ENCODE results near the gene LZTR1.

Gene LZTR1

DNA sequence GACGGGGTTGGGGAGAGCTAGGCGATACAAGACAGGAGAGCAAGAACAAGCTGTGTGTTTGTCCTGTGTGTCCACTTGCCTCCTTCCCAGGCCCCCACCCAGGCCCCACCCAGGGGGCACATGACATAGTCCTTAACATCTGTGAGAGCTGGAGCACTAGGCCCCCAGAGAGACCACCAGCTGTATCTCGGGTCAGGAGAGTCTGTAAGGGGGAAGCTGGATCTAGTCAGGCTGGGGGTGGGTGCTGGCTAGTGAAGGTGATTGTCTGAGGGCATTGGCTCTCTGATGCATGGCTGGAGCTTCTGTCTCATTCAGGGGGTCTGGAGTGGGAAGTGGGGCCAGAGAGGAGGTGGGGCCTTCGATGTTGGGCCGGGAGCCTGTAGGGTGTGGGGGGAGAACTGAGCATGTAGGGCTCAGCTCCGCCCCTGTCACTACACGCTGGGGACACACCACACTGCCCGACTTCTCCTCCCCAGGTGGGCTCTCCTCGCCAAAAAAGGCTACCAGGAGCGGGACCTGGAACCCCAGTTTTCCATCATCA is 33.4 kb downstream of the LZTR1 start:
- DNase-seq (ENCODE audit: low spot score): no peak

DNA sequence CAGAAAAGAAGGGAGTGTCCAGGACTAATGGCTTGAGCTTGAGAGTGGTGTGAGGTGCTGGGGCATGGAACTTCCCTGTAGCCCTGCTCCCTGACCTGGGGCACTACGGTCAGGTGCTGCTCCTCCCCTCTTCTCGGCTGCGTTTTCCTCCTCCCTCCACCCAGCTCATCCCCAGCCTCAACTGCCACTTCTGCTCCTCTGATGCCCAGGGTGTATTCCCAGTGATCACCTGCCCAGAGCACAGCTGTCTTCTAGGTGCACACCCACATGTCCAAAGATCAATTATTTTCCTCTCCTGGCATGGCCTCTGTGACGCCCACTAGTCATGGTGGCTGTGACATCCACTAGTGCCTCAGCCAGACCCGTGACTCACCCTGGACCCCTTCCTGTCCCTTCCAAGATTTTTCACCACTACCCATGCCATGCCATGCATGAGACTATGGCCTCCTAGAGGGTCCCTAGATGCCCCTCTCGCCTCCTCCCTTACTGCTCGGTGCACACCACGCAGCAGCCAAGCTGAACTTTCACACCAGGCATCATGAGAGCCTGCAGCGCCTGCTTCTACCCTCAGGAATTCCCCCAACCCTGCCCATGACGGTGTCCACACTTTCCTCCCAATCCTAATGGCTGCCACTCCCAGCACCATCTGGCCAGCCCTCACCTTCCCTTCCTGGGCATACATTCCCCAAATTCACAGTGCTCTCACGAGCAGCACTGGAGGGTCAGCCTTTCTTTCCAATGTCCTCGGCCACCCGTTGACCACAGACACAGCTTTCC is 34.7 kb downstream of the LZTR1 start:
- DNase-seq (ENCODE audit: low spot score): no peak

DNA sequence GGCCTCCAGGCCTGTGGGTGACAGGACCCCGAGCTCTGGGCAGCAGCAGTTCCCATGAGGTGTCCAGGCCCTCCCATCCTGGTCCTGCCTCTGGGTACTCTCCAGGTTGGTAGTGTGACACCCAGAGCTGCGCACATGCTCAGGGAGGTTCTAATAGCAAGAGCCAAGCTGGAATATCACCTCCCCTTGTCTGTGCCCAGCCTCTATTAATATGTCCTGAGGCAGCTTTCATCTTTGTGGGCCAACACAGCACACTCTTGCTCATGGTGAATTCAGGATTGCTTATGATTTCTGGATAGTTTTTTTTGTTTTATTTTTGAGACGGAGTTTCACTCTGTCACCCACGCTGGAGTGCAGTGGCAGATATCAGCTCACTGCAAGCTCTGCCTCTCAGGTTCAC is 36.2 kb downstream of the LZTR1 start:
- no peak for DNase-seq (ENCODE audit: low spot score)

GRCh38 chr22:21020802-21021429 is 38.8 kb downstream of the LZTR1 start:
- no peak for DNase-seq (ENCODE audit: low spot score)

DNA sequence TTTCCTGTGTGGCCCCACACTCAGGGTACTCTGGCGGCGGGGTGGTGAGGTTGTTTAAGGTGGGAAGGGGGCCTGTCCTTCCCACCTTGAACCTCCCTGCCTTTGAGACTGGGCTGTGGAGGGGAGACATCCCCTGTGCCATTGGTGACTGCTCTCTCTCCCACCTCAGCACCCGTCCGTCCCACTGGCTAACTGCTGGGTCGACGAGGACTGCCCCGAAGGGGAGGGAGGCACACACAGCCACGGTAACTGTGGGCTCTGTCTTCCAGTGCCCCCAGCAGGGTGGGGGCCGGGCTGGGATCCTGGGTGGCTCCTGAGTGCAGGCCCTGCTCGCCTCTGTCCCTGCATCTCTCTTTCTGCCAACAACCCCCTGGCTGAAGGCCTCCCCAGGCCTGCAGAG is 40.4 kb downstream of the LZTR1 start:
- no peak for DNase-seq (ENCODE audit: low spot score)

GRCh38 chr22:21022955-21023614 is 41.0 kb downstream of the LZTR1 start:
- no peak for DNase-seq (ENCODE audit: low spot score)

DNA sequence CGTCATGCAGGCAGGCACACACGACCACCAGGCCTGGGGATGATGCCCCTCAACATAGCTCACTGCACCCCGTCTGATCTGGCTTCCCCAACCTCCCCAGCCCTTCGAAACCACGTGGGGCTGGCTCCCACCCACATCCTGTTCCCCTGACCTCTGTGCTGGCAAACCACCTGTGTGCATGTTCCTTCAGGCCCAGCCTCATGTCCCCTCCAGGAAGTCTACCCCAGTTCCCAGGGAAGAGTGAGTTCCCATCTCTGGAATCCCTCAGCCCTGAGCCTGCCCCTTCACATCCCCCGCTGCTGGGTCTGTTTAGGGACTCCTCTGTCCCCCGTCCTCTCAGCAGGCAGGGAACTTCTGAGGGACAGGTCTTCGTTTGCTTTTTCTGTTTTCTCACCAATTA is 43.2 kb downstream of the LZTR1 start:
- no peak for DNase-seq (ENCODE audit: low spot score)

DNA sequence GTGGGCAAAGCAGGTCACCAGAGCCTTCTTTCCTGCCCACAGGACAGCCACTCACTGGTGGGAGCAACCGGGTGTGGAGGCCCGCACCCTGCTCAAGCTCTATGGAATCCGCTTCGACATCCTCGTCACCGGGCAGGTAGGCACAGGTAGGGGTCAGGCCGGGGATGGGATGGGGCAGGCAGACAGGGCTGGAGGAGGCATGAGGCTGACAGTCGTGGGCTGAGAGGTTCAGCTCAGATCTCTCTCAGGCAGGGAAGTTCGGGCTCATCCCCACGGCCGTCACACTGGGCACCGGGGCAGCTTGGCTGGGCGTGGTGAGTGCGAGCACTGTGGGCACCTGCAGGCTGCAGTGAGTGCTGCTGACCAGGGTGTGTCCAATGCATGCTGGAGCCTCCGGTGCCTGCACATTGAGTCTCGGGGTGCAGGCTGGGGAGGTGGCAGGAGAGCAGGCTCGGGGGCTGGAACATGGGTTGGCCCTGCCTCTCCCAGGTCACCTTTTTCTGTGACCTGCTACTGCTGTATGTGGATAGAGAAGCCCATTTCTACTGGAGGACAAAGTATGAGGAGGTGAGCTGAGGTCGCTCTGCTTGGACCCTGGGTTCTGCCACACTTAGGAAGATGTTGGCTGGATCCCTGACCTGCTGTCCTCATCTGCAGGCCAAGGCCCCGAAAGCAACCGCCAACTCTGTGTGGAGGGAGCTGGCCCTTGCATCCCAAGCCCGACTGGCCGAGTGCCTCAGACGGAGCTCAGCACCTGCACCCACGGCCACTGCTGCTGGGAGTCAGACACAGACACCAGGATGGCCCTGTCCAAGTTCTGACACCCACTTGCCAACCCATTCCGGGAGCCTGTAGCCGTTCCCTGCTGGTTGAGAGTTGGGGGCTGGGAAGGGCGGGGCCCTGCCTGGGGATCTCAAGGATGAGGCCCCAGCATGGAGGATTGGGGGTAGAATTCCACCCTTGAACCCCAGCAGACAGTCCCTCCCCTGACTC is 44.0 kb downstream of the LZTR1 start:
- DNase-seq (ENCODE audit: low spot score): no peak

GRCh38 chr22:21026783-21027692 is 44.9 kb downstream of the LZTR1 start:
- no peak for DNase-seq (ENCODE audit: low spot score)

DNA sequence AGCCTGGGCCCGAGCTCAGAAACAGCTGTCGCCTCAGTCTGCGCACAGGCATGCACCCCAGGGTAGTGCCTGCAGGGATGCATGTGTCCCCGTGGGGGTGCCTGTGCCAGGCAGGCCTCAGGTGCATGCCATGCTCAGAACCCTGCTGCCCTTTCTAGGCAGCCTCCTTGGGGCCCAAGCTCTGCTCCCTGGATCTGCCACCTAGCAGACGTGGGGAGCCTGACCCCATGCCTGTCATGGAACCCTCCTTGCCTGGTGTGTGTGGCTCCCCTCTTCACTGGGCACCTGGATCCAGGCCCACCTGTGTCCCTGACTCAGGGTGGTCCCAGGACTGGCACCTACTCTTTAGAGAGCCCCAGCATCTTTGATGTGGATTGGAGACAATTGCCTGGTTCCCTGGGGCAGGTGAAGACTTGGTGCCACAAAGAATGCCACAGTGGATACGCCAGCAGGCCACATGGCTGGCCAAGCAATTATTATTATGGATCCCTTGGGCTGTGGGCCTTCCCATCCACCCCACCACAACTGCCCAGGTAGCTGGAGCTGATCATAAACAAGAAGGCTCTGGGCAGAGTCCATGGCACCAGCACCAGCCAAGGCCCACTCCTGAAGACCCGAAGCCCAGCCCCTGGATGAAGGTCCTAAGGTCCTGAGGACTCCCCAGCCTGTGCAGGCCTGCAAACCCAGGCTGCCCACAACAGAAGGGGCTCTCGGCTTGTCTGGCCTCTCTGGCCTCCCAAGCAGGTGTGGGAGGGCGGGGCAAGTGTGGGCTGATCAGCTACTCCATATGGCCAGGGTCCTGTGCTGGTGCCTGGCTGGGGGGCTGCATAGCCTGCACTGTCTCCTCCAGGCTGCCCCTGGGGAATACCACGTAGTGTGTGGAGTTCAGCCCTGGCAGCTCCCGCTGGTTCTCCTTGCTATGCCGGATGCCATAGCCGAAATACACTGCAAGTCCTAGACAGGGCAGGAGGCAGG is 46.5 kb downstream of the LZTR1 start:
- no peak for DNase-seq (ENCODE audit: low spot score)

DNA sequence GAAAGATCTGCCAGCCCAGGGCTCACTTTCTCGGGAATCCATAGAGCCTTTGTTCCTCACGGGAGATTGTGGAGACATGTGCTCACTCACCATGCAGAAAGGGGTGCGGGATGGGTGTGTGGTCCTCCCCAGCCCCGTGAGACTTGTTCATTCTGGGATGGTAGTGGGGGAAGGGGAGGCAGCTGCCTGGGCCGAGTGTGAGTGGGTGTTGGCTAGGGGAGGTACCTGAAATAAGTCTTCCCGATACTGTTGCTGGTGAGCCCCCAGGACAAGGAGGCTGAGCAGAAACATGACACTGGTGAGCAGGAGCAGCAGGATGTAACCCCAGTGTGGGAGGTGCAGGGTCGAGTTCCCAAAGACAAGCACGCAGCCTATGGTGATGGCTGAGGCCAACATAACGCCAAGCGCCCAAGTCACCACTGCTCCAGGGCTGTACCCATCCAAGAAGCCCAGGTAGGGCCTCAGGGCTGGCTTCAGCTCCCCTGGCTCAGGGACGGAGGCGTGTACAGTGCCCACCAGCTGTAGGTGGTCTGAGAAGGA is 47.5 kb downstream of the LZTR1 start:
- no peak for DNase-seq (ENCODE audit: low spot score)

DNA sequence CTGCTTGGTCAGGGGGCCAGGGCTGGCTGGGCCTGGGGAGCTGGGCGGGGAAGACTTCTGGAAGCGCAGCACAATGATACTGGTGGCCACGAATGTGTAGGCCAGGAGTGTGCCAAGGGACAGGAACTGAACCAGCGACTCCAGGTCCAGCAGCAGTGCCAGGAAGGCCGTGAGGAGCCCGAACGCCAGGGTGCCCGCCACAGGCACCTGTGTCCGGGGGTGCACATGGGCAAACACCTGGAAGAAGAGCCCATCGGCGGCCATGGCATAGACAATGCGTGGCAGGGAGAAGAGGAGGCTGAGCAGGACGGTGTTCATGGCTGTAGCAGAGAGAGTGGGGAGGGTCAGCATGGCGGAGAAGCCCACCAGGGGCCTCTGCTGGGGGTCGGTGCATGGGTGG is 47.9 kb downstream of the LZTR1 start:
- no peak for DNase-seq (ENCODE audit: low spot score)

- no peak for DNase-seq (ENCODE audit: low spot score)
Observed at GRCh38 chr22:21030621-21031544, 48.8 kb downstream of the LZTR1 start.

GRCh38 chr22:21031545-21032036 is 49.5 kb downstream of the LZTR1 start:
- no peak for DNase-seq (ENCODE audit: low spot score)

DNA sequence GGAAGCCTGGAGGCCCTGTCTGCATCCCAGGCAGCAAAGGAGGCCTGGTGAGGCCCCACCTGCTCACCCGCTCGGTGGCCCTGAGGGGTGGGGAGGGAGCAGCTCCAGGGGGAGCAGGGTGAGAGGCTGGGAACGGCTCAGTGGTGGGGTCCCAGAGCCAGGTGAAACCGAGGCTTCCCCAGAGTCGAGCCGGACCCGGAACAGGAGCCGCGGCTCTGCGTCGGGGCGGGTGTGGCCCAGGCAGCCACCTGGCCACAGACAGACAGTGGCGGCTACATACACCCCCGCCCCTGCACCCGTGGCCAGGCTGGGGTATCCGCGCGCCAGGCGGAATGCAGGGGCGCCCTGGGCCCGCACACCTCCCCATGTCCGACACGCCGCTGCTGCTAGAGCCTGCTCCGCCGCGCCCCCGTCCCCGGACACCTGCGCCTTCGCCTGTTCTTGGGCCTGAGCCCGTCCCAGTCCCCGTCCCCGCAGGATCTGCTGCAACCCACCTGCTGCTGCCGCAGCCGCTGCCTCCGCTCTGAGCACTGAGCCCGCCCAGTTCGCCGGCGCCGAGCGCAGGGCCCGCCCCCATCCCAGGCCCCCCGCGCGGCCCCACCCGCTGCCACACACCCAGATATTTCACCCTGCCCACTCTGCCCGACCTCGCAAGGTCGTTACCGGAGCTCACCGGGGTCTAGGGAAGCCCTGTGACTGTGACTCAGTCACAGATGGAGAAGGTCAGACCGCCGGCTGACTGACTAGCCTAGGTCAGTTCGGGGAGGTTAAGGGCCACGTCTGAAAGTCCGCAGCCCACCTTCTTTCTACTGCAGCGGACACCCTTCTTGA is 50.2 kb downstream of the LZTR1 start, which contains the start of gene SLC7A4:
TSS of gene SLC7A4 (minus strand) at position 525 of the 831 bp plus-strand sequence. CDS start 749 bp downstream, outside the sequence.
- no peak for DNase-seq (ENCODE audit: low spot score)

DNA sequence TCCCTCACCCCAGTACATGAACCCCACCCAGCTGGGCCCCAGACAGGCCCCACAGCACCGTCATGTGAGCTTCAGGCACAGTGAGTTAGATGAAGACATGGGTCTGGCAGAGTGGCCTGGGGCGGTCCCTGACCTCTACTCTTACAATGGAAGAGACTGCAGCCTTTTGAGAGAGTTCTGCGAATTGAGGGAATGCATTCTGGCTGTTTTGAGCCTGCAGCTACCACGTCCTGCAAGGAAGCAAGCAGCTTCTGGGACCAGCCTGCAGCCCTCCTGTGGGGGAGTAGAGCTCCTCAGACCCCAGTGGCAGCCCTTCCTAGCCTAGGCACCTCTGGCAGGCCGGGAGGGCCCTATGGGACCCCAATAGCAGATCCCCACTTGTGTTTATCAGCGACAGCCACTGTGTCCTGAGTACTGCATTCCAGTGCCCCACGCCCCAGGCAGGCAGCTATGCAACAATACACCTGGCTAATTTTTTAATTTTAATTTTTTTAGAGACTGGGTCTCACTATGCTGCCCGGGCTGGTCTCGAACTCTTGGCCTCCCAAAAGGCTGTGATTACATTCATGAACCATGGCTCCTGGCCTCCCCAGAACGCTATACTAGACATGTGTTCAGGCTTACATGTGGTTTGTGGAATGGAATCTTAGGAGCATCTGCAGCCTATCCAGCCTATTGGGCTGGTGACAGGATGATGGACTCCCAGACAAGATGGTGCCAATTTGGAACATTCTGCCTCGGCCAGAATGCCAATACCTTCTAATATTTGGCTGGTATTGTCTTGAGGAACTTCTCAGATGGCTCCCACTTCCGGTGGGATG is 51.0 kb downstream of the LZTR1 start:
- no peak for DNase-seq (ENCODE audit: low spot score)

All from kidney tubule cell (primary cell).